Gastroesophageal sphincter (tissue), 4 donors: ENCODE data around the gene IRS2. TPM values are rescaled to one million over a fixed set of nuclear protein-coding genes. Genes with fewer than 3 reads are reported as not detected.

ENCODE experiments used
- ATAC-seq: fragments of 150-250 bp; one replicate; pipeline ENCODE4 v1.9.1; 2016; ENCODE audit warnings: mild to moderate bottlenecking, moderate library complexity
- H3K27ac ChIP-seq, 4 donors: fragments of 200-600 bp; sonication (generic) in 3 of 4; 1 replicate in 3 of 4; 2 replicates in 1 of 4; pipeline ENCODE4 v1.5.1; 2016 to 2019
- H3K27me3 ChIP-seq: fragments of 200-600 bp; sonication (generic); one replicate; pipeline ENCODE4 v1.5.1; 2019
- H3K36me3 ChIP-seq, 2 donors: fragments of 200-600 bp; sonication (generic); one replicate each; pipeline ENCODE4 v1.5.1; 2019; ENCODE audit warnings: control low read depth in 1 of 2
- H3K4me1 ChIP-seq, 3 donors: fragments of 200-600 bp; sonication (generic); 1 replicate in 2 of 3; 2 replicates in 1 of 3; pipeline ENCODE4 v1.5.1; 2016 to 2019; ENCODE audit warnings: control low read depth in 2 of 3
- H3K4me3 ChIP-seq, 2 donors: fragments of 200-600 bp; sonication (generic); one replicate each; pipeline ENCODE4 v1.5.1; 2019; ENCODE audit warnings: mild to moderate bottlenecking in 1 of 2, moderate library complexity in 1 of 2
- H3K9me3 ChIP-seq, 3 donors: fragments of 200-600 bp; sonication (generic); one replicate each; pipeline ENCODE4 v1.5.1; 2017 to 2019; ENCODE audit warnings: control low read depth in 2 of 3
- CTCF ChIP-seq, 4 experiments: fragments of 200-600 bp in 2 of 4; fragments of 450-650 bp in 2 of 4; sonication (generic) in 1 of 4; IDR thresholded peaks; one replicate each; pipeline ENCODE4 v1.5.1; 2017 to 2019; ENCODE audit warnings: antibody characterized with exemption in 4 of 4, mild to moderate bottlenecking in 2 of 4, moderate library complexity in 2 of 4
- EP300 ChIP-seq: sonication (generic); formaldehyde crosslinking; IDR thresholded peaks from one replicate; pipeline ENCODE4 v1.6.1; 2017; ENCODE audit warnings: antibody characterized with exemption, mild to moderate bottlenecking
- POLR2A ChIP-seq, 2 donors: fragments of 450-650 bp; IDR thresholded peaks; one replicate each; pipeline ENCODE4 v1.6.1; 2017; ENCODE audit warnings: antibody characterized with exemption in 2 of 2, mild to moderate bottlenecking in 2 of 2, moderate library complexity in 1 of 2
- POLR2AphosphoS5 ChIP-seq: sonication (generic); formaldehyde crosslinking; IDR thresholded peaks from one replicate; pipeline ENCODE4 v1.6.1; 2017; ENCODE audit warnings: antibody characterized with exemption
- WGBS, 2 donors: methylation state at CpG; one replicate each; pipeline ENCODE4 v1.1.5; 2018; ENCODE audit warnings: low coverage in 1 of 2; 5-methylcytosine and 5-hydroxymethylcytosine counted together
- total RNA-seq, 4 donors: library from RNA; depleted of rRNA; stranded (reverse); fragments of >200 nt; gene quantifications; one replicate each; pipeline ENCODE4 v1.1.0, GENCODE V29; 2016

The IRS2 gene
- total RNA-seq, 4 donors from 2014 or later = 29.8 to 69.3 (median 49.4) TPM

GRCh38 chr13:109728061-109728460 is 58.3 kb downstream of the IRS2 start:
- TF ChIP-seq CTCF (IDR thresholded peaks at IDR 0.05) (no peak), POLR2A (IDR thresholded peaks at IDR 0.05) (no peak), POLR2AphosphoS5 (no peak), EP300 (no peak)
- H3K4me1 ChIP-seq = no peaks in the 10 kb centered on the region
- H3K27me3 ChIP-seq = no peaks in the 10 kb centered on the region
- no peak for ATAC-seq
- H3K9me3 ChIP-seq = no peaks in the 10 kb centered on the region
- no peak overlapping the region for H3K27ac ChIP-seq
- no peak overlapping the region for H3K4me3 ChIP-seq
- WGBS, 2 donors = 78 to 83% methylated on average over 2 to 3 of the region's 10 CpGs
- no peaks in the 10 kb centered on the region for H3K36me3 ChIP-seq

- H3K4me1 ChIP-seq = no peaks in the 10 kb centered on the region
- ATAC-seq = no peak
- H3K36me3 ChIP-seq = no peaks in the 10 kb centered on the region
- no peaks in the 10 kb centered on the region for H3K27me3 ChIP-seq
- 84% methylated on average over 5 of the region's 5 CpGs; no CpG with 5 or more reads in 1 of the 2 donors for WGBS, 2 donors
- no peaks in the 10 kb centered on the region for H3K9me3 ChIP-seq
- no peak overlapping the region for H3K4me3 ChIP-seq
- TF ChIP-seq EP300 (no peak), POLR2AphosphoS5 (no peak), CTCF (IDR thresholded peaks at IDR 0.05) (no peak), POLR2A (IDR thresholded peaks at IDR 0.05) (no peak)
- no peak overlapping the region for H3K27ac ChIP-seq
Measured at GRCh38 chr13:109727251-109727650, 59.1 kb downstream of the IRS2 start.

- Histone ChIP-seq H3K9me3 (no peaks in the 10 kb centered on the region), H3K36me3 (no peaks in the 10 kb centered on the region), H3K27me3 (no peaks in the 10 kb centered on the region), H3K4me1 (no peaks in the 10 kb centered on the region), H3K27ac (no peak overlapping the region), H3K4me3 (no peak overlapping the region)
- no peak for TF ChIP-seq POLR2A (IDR thresholded peaks at IDR 0.05)
- no peak for TF ChIP-seq POLR2AphosphoS5
- TF ChIP-seq CTCF (IDR thresholded peaks at IDR 0.05) = no peak
- no peak for TF ChIP-seq EP300
- ATAC-seq = no peak
- 95 to 97% methylated on average over 5 to 7 of the region's 7 CpGs for WGBS, 2 donors
Measured at GRCh38 chr13:109725995-109726637, 60.3 kb downstream of the IRS2 start.

- H3K9me3 ChIP-seq = no peaks in the 10 kb centered on the region
- WGBS, 2 donors = 37 to 82% methylated on average over 2 to 4 of the region's 4 CpGs
Measured at GRCh38 chr13:109725297-109725696, 61.1 kb downstream of the IRS2 start.

More at GRCh38 chr13:109725297-109725696, 61.1 kb downstream of the IRS2 start:
- Histone ChIP-seq H3K36me3 (no peaks in the 10 kb centered on the region), H3K27me3 (no peaks in the 10 kb centered on the region), H3K27ac (no peak overlapping the region), H3K4me1 (no peaks in the 10 kb centered on the region), H3K4me3 (no peak overlapping the region)
- ATAC-seq = no peak
- TF ChIP-seq POLR2A (IDR thresholded peaks at IDR 0.05) (no peak), POLR2AphosphoS5 (no peak), CTCF (IDR thresholded peaks at IDR 0.05) (no peak), EP300 (no peak)
